GM08714 (cell line): ENCODE measurements around the gene ARMC8.

ENCODE experiments used
- H3K4me3 ChIP-seq: fragments of 200-500 bp; sonication (Bioruptor generic); 2 replicates; pipeline ENCODE4 v1.5.1; 2014; ENCODE audit warnings: mild to moderate bottlenecking, low read length, inconsistent platforms
- ZNF274 ChIP-seq: IDR thresholded peaks from 2 replicates; pipeline ENCODE4 v1.6.1; 2012; ENCODE audit warnings: mild to moderate bottlenecking, low read depth, low read length

Gene ARMC8

DNA sequence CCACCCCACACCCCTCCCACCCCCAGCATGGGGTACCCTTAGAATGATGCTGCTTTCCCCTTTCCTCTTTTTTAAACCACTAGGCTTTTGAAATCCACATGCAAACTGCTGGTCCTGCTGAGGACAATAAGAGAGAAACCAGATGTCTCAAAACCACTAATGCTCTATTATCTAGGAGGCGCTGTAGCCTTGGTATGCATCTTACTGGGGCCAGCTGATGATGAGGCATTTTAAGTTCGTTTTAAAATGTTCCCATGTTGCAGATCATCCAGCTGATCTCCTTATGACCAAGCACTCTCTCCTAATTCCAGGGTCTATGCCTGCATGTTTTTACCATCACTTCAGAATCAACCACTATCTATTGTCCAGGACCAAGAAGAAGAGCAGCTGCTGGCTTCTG, 141.2 kb downstream of the ARMC8 start:
- no peak for TF ChIP-seq ZNF274
- H3K4me3 ChIP-seq: no peak overlapping the region

DNA sequence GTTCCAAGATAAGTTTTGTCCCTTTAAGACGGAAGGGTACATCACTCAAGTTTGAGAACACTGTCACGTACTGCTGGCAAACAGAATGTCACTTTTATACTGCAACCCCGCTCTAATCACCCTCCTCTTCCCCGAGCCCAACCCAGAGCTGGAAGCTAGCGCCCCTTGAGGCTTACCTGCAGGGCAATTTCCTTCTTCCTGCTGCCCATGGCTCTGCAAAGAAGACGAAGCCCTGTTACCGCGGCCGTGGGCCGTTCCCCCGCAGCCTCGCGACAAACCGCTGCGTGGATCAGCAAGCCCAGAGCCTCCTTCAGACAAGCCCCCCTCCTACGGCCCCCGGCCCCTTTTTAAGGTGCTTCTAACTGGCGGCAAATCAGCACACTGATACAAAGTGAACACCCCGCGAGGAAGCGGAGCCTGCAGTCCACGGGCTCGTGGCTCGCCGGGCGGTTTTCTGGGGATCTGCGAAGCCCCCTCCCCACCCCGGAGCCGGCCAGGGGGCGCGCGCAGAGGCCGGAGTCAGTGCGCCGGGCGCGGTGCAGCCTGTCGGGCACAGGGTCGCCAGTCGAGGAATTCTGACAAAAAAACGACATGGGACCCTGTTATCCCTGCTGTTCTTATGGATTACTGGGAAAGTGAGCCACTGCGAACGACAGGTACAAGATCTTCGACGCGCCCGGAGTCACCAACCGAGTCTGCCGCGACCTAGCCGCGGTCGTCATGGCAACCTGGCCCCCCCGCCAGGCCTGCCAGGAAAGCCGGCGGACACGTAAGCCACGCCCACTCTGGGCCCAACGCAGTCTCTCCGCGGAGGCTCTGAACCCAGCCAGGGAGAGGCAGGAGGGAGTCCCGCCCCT, 142.3 kb downstream of the ARMC8 start, which contains the start of gene NME9:
Gene NME9, minus strand, starts transcription at position 725 of the 857 bp plus-strand sequence. Its CDS starts 516 bp downstream, at position 209.
- no peak for TF ChIP-seq ZNF274
- H3K4me3 ChIP-seq: peak within 1 kb of the TSS; percentile 51; the same call in 1 of the 2 replicates

DNA sequence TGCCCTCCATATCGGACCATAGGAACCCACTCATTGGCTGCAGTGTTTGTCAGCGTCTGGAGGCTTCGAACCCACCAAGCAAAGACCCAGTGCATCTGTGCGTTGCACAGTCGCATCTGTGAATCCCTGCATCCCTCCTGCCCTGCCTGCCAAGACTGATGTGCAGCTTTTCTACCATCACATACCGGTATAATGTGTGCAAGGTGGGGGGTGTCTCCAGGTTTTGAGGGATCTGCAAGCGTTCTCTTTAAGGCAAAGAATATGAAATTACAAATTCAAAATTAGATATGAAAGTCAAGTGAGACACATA, 142.8 kb downstream of the ARMC8 start:
- no peak overlapping the region; the same call in 1 of the 2 replicates for H3K4me3 ChIP-seq
- no peak for TF ChIP-seq ZNF274

DNA sequence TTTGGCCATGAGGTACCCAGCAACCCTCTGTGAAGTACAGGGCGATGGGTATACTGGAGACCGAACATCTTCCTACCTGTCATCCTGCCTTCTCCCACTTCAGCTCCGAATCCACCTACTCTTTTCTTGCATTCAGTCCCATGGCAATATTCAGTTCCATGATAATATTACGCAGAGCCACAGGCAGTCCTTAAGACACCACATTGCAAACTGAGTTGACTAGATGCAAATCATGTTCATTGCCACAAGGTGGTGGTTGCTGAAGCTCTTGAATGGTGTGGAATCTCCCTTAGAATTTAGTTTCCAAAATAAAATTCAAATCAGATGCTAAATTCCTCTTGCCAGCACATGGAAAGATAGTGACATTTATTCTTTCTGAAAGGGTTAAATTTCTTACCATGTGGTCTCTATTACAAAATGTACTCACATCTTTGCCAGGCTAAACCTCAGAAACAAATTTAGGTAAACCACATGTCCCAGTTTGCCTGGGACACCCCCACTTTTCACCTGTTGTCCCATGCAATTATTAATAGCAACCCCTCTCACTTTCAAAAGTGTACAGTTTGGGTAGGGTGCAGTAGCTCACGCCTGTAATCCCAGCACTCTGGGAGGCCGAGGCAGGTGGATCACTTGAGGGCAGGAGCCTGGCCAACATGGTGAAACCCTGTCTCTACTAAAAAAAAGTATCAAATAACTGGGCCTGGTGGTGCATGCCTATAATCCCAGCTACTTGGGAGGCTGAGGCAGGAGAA, 144.2 kb downstream of the ARMC8 start:
- no peak overlapping the region for H3K4me3 ChIP-seq

DNA sequence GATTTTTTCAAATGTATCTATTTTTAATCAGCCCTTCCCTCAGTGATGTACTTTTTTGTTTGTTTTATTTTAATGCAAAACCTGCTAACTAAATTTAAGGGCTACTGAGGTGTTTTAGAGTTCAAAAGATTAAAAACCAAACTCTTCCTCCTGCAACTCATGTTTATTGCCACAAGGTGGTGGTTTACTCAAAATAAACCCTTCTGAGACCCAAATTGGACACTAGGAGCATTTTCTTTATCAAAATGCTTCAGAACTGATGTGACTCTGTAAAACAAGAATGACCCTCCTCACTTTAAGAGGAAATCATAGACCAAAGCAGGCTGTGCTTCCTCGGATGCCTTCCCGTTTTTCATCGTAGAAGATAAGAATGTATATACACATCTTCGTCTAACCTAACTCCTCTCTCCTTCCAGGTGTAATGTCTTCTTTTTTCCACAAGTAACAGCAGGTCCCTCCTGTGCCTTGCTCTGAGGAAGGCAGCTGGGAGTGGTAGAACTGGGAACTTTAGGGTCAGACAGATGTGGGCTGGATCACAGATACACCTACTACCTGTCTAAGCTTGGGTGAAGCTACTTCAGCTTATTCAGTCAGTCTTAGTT, 145.5 kb downstream of the ARMC8 start:
- no peak for TF ChIP-seq ZNF274
- H3K4me3 ChIP-seq: no peak overlapping the region

More for the DNA sequence above, 144.2 kb downstream of the ARMC8 start:
- TF ChIP-seq ZNF274: no peak

DNA sequence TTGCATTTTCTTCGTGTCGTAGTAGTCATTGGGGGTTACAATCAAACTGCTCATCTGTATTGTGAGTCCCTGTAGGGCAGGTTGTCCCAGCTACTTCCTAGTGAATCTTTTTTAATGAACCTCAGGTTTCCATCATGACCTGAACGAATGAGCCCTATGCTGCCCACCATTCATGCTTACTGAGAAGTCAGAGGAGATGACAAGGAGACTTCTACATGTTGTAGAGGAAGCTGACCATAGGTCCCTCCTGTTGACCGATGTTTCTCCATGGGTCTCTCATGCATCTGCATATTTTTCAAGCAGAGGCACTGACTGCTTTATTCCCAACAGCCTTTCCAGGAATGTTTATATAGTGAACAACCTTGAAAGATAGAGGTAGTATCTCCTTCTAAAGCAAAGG, 147.5 kb downstream of the ARMC8 start:
- H3K4me3 ChIP-seq: no peak overlapping the region
- TF ChIP-seq ZNF274: no peak

DNA sequence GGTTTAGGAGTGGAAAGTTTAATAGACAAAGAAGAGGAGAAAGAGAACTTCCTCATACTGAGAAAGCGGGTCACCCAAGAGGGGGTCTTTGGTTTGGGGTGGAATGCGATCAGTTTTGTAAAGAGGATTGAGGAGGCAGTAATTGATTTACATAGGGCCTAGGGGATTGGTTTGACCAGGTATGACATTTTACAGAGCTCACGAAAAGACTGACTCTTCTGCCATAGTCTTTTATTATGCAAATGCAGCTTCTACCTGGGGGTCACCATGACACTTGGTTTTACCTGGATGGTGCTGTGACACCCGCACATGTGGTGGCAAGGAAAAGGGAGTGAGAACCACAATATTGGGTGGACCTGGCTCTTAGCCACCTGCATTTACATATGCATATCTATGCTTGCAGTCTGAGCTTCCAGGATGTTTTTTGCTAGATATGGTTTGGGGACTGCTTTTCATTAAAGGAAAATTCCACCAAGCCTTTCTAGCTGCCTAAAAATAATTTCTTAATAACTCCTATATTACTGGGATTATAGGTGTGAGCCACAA, 149.4 kb downstream of the ARMC8 start:
- TF ChIP-seq ZNF274: no peak
- H3K4me3 ChIP-seq: no peak overlapping the region

DNA sequence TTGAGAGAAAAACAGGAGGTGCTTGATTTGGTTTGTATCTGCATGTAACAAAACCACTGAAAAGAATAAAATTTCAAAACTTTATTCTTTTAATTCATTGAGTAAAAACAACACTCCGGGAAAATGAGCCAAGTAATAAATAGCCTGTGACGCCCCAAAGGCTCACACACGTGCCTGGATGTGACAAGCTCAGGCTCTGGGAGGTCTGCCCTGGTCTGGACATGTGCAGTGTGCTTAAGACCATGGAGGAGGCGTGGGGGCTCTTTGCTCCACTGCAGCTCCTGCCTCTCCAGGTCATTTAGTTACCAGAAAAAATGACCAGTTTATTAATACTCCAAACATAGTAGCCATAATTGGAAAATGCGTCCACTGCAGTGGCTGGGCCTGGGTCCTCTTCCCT, 151.1 kb downstream of the ARMC8 start:
- TF ChIP-seq ZNF274: no peak
- H3K4me3 ChIP-seq: no peak overlapping the region

DNA sequence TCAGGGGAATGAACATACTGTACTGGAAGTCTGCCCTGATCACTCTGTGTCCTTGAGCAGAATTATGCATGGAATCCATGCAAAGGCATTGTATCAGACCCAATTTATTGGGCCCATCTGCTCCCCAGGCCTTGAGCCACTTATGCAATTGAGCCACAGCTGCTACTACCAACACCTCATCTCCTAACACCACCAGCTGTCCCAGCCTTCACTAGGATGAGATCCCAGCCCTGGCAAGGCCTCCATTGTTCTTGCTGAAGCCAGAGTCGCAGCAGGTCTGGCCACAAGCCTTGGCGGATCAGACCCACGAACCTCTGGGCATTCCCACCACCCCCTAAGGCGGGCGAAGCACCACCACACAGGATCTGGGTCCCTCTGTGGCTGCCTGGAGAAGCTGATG, 151.7 kb downstream of the ARMC8 start:
- TF ChIP-seq ZNF274: no peak
- H3K4me3 ChIP-seq: no peak overlapping the region

DNA sequence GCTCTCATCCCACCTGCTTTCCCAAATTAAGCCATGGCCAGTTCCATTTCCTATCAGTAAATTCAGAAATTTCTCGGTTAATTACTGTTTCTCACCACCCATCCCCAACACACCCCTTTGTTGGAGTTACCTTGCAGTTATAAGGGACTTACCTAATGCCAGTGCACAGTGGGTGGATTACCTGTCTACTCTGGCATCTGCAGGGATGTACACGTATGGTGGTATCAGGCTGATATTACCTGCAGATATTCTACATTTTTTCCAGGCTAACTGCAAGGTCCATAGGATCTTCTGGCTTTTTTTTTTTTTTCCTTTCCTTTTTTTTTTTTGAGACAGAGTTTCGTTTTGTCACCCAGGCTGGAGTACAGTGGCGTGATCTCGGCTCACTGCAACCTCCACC, 153.4 kb downstream of the ARMC8 start:
- H3K4me3 ChIP-seq: no peak overlapping the region
- TF ChIP-seq ZNF274: no peak

DNA sequence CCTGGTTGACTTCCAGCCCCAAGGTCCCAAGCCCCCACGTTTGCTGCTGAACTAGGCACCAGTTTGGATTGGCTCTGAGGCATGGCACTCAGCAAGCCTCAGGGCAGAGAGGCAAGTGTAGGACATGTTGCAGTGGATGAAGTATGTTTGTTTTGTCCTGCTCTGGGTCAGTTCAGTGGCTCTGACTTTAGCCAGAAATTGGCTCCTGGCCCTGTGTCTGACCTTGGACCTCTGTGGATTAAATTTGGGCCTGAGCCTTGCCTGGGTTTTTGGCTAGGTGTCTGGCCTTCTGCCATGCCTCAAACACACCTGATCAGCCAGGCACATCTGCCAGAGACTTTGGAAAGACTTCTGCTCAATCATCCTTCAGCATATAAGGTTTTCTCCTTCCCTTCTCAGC, 157.7 kb downstream of the ARMC8 start:
- H3K4me3 ChIP-seq: no peak overlapping the region
- no peak for TF ChIP-seq ZNF274
